GM21515 (cell line): ENCODE data around the gene SIN3A.
"Not testable (repeated sequence)": the region's sequence is repeated elsewhere in the genome, so short reads cannot be mapped to it uniquely, and the experiment has no call there.

Source experiments
- ATAC-seq: cut with Tn5 transposase; IDR thresholded peaks from one replicate; pipeline ENCODE4 v1.9.1; 2021; ENCODE audit not compliant: unreplicated experiment

The SIN3A gene

DNA sequence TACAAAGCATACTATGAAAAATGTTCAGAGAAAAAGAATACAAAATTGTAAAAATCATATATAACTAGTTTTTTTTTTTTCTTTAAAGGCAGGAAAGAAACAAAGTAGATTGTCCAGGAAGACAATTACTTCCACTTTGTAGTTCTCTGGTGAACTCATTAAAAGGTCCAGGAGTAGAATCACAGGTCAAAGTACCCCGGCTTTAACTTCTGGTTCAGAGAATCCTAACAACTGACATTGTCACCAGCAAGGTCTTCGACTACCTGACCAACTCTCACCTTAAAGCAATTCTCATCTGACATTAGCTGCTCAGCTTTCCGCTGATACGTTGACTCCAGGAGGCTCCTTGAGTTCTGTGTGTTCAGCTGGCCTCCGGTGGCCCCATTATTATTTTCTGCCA, 67.5 kb downstream of the SIN3A start:
- ATAC-seq: not testable (repeated sequence)

DNA sequence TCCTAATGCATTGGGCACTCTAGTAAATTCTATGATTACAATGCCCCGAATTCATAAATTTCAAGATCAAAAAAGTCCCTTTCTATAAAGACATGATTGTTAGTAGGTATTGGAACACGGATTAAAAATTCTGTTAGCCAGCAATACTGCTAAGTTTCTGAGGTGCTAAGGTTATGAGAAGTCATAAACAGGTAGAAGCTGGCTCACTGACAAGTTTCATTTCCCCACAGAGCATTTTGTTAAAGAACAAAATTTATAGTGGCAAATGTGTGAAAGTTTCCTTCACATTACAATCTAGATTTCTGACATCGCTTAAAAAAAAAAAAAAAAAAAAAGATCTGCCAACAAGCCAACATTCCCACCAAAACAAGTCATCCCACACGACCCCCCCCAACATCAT, 70.7 kb downstream of the SIN3A start:
- no peak for ATAC-seq

DNA sequence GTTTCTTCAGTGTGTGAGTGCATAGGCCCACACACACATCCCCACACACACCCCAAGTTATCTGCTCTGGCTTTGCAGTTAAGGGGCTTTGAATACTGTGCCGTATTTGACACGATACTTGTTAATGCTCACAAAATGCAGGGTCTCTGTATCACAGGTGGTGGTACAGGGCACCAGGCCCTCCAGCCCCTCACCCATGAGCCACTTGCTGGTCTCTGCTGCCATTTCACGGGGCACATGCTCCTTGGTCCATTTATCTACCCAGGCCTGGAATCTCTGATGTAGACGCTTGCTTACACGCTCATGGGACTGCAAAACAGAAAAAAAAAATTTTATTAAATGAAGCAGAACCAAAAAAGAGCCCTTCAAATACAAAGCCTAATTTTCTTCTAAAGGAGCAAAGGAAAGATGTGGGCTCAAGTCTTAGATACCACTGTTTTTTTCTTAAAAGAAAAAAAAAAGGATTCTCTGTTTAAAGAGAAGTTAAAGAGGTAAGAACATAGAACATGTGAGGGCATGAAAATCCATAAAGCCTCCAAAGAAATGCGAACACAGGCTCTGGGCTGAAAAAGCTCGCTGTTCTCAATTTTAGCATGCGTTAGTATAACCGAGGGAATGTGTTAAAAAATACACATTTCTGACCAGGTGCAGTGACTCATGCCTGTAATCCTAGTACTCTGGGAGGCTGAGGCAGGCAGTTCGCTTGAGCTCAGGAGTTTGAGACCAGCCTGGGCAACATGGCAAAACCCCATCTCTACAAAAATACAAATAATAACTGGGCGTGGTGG, 79.4 kb downstream of the SIN3A start:
- no peak for ATAC-seq

DNA sequence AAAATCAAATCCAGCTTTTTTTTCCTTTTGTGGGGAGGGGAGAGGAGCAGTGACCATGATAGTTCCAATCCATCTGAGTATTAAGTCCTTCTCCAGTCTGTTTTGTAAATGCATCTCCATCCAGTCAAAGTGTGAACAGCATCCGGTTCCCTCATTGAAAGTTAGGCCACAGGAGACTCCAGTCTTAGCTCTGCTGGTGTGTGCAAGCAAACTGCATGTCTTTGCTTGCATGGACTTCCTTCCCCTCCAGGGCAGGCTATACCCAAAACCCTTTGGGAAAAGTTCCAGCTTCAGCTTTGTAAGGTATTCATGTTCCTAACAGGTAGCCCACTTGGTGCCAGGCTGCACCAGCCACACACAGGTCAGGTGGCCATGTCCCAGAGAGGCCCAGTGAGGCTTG, 80.0 kb downstream of the SIN3A start:
- no peak for ATAC-seq

DNA sequence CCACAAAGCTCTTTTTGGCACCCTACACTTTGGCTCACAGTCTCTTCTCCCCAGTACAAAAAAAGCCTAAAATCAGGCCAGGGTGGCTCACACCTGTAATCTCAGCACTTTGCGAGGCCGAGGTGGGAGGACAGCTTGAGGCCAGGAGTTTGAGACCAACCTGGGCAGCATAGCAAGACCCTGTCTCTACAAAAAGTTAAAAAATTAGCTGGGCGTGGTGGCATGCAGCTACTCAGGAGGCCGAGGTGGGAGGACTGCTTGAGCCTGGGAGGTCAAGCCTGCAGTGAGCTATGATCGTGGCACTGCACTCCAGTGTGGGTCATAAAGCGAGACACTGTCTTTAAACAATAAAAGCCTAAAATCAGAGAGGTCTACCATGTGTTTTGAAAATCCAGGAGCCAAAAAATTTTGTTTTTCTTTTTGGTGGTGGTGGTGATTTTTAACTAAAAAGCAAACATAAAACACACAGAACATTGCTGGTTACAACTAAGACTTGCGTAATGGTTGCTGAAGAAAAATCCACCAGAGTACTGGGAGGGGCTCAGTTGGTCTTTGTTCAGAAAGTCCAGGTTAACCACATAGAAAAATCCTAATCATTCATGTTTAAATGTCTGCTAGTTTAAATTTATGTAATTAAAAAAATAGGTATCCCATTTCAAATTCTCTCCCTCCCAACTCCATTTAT, 81.5 kb downstream of the SIN3A start:
- ATAC-seq: no peak

DNA sequence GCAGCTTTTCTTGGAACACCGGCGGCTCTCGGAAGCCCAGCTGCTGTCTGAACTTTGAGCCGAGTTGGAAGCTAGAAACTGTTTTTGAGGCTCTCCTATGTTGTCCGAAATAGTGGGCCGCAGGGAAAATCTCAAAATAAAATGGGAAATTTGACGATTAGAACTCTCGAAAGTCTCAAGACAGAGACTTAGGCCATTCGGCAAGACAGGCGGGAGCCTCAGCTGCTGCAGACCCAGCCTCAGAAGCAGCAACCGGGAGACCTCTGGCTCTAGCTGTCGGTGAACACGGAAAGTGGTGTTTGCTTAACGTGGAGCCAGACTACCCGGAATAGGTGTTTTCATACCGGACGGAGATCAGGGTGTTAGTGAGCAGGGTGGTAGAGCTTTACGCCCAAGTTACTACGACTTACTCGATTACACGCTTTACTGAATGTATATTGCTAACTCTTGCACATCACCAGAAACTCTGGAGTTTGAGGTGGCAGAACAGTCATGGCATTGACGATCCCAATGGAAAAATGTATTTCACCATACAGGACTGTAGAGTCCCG, 82.7 kb downstream of the SIN3A start:
- ATAC-seq: peak; percentile 4

DNA sequence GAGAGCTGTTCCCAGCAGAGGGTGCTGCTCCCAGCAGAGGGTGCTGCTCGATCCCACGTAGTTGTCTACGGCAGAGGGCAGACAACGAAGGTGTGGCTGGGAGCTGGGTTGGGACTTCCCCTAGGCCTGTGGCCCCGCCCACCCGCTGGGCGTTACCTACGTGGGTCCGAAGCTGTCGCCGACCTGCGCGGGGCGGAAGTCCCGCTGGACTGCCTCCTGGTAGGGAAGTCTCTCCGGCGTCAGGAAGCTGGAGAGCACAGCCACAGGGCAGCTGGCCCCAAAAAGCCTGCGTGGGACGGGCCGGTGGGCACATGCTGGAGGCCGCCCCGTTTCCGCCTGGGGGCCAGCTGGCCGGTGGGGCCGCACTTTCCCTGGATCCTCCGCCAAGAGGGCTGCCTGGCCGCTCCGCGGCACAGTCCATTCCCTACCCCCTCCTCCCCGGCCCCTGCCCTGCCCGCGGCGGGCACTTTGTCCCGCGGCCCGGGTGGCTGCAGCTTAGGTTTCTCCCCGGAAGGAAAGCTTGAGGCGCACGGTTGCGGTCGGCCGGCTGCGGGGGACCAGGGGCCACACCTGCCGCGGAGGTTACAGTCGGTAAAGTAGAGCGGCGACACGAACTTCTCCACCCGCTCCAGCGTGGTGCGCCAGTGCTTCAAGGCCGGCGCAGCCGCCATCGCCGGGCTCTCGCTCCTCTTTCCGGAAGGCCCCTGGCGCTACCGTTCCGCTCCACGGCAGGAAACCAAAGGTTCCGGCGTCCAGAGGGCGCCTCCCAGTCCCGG, 83.4 kb downstream of the SIN3A start, which contains the start of gene MAN2C1:
MAN2C1 (minus strand) TSS at position 695 of the 776 bp plus-strand sequence; CDS start at position 671, 24 bp downstream.
- peak; percentile 85 for ATAC-seq

DNA sequence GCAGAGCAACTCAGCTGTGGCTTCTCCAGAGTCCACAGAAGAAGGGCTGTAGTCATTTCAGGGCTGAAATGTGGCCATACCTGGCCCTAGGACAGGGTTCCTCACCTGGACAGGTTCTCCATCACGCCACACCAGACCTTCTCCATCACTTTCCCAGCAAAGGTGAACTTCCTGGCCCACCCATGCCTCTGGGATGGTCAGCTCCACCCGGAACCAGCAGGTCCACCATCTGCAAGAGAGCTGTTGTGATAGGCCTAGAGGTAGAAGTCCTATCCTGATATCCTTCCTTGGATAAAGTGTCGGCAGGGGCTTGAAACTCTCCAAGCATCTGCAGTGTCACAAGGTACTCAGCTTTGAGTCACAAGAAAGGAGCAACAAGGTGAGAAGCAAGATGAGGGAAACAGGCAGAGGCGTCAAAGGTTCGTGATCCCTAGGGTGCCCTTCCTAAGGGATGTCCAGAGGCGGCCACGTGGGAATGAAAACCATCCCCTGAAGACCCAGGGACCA, 84.0 kb downstream of the SIN3A start:
- ATAC-seq: no peak

DNA sequence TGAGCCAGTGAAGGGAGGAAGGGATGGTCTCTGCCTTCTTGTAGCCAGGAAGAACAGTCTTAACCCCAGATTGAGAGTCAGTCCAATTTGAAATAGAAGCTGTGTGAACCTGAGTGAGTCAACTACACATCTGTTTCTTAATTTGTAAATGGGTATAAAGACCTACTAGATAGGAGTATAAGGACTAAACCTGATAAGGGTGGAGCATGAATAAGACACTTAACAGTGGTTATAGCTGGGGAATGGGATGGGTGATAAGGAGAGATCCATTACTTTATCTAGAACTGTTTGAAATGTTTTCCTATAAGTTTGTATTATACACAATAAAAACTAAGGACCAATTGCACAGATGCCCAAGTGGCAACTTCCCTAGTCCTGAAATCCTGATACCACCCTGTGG, 84.5 kb downstream of the SIN3A start:
- no peak for ATAC-seq

DNA sequence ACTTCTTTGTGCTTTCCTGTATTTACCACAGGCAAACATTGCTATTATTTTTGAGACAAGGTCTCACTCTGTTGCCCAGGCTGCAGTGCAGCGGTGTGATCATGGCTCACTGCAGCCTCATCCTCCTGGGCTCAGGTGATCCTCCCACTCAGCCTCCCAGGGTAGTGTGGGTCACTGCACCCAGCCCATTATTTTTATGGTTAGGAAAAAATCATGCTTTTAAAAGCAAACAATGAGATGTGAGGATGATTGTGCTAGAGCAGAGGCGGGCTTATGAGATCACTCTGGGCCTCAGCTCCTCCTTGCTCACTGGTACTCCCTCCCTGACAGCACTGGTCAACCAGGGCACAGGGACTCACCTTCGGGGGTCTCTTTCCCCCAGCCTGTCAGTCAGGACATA, 85.3 kb downstream of the SIN3A start:
- ATAC-seq: no peak

DNA sequence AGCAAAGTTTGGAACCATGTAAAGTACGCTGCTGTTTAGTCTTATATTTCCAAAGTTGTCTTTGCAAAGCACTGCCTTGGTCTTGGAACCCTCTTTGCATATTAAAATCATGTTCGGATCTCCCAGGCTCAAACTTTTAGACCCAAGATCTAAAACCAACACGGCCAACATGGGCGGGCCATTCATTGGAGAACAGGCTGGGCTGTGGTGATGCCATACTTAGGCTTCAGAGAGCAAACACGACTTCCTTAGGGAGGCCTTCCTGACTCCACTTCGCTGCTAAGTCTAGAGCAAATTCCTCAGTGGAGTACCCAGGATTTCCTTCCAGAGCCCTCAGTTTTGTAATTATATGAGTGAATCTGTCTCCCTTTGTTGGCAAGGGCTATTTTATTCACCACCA, 86.6 kb downstream of the SIN3A start:
- ATAC-seq: no peak

DNA sequence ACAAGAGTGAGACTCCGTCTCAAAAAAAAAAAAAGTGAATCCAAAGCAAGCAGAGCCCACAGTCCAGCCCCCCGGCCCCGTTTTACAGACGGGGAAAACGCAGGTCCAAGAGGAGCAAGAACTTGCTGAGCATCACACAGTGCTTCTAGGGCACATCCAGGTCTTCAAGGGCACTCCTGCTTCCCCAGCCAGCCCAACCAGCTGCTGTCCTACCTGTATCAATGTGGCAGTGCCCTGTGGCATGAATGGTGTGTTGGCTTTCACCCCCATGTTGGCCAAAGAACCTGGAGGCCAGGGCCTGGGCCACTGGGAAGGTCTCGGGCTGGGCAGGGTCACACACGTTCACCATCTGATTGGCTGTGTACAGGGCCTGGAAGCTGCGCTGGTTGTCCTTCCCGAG, 87.7 kb downstream of the SIN3A start:
- ATAC-seq: no peak

DNA sequence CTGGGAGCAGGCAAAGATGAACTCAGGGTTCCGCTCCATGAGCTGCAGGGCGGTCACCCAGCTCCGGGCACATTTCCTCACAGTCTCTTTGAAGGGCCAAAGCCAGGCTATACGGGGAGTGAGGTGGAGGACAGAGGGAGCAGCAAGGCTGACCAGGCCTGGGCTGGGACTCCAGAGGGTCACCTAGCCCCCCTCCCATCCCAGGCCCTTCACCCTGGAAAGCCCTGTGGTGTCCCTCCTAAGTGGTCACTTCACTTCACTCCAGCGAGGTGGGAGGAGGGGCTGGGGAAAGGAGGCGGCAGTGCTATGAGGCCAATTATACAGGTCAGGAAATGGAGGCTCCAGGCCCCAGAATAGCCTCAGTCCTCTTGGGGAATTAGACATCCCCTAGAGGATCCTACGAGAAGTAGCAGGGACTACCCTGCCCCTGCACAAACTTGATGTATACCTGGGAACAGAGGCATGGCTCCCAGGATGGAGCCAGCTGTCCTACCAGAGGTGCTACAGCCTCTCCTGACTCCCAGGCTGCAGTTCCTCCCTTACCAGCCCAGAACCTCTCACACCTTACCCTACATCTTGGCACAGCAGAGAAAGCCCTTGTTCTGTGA, 88.7 kb downstream of the SIN3A start:
- no peak for ATAC-seq

DNA sequence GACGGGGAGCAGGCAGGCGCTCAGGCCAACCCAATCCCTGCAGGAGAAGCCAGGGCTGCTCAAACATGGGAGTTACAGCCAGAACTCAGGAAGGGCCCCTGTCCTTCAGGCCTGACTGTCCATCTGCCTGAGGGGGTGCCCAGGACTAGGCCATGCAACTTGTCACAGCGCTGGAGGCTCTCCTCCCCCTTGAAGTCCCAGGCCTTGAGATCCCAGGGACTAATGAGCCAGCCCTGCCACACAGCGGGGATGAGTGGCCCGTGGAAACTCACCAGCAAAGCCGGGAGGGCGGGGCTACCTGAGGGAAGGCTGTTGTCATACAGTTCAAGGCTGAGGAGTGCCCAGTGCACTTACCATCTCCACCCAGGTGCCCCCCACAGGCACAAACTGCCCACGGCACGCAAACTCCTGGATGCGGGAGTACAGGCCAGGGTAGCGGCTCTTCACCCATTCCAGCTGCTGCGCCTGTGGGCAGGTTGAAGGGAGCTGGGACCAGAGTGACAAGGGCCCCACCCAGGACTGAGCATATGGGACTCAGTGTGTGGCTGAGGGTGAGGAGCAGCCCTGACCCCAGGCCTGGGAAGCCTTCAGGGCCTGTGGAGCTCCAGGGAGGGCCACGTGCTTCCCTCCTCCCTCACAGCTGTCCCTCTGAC, 89.4 kb downstream of the SIN3A start:
- ATAC-seq: no peak

DNA sequence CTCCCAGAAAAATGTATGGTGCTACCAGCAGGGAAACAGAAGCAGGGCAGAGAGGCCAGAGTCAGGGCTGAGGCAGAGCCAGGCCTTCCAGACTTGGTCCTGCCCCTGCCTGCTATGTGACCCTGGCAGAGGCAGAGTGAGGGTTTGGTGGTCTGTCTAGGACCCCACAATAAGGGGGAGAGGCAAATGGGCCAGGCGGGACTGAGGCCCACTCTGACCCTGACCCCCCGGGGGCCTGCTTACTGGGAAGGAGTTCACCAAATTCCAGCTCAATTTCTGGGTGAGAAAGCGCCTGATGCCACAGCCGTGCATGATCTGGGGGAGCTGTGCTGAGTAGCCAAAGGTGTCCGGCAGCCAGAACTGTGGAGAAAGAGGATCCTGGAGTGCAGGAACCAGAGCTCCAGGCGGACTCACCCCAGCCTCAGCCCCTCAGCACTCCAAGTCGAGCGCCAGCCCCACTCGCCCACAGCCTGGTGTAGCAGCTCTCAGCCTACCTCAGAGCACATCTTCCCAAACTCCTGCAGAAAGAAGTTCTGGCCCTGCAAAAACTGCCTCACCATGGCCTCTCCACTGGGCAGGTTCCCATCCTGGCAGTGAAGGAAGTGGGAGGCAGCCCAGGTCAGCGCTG, 90.0 kb downstream of the SIN3A start:
- no peak for ATAC-seq

DNA sequence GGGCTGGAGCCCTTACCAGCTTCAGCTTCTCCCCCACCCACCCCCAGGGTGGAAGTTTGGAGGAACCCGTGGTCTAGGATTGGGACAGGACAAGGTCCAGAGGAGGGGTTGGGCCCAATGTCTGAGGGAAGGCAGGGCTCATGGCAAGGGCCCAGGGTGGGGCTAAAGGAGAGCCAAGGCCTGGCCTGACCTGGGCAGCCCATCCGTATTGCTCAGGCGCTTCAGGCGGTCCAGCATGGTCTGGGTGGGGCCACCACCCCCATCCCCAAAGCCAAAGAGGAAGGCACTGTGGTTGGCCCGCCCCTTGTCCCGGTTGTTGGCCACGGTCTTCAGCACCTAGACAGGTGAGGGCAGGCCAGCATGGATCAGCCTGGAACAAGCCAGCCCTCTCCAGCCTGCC, 90.6 kb downstream of the SIN3A start:
- no peak for ATAC-seq

DNA sequence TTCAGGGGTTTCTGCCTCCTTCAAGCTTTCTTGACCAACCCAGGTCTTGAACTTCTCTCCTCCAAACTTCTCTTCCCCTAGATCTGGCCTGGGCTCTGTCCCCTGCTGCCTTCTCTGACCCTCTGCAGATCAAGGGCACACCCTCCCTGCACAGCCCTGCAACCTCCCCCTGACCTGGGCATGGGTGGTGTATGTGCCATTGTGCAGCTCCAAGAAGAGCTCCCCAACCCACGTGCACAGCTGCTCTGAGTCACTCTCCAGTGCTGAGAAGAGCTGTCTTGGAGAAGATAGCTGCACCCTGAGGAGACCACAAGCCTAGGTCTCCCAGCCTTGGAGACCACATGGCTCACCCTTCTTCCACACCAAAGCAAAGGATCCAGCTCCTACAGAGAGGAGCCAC, 91.1 kb downstream of the SIN3A start:
- ATAC-seq: no peak

DNA sequence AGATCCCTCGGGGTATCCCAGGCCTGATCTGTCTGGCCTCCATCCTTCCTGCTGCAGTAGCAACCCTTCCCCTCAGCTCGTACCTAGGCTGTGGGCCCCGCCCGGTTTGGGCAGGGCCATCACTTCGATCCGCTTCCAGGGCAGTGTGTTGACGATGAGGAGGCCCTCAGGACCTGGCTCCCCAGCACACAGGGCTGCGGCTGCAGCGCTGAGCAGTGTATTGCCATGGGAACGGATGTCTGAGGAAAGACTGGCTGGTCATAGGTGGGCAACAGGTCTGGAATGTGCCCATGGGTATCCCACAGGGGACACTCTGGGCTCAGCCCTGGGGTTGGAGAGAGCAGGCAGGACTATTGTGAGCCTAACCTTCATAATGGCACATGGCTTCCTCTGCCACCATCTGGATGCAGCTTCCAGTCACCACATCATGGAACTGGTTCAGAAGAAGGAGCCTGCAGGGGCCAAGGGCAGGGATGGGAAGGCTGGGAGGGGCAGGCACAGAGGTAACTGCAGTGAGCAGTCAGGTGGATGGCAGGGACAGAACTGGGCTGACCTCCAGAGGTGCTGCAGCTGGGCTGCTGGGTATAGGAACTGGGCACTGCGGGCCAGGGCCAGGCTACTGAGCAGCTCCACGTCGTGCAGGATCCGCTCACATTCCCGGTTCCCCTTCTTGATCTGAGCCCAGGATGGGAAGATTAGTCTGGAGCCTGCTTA, 91.8 kb downstream of the SIN3A start:
- no peak for ATAC-seq
